GM18520 (cell line): ENCODE data around the gene GDAP2.

Source experiments
- ATAC-seq: cut with Tn5 transposase; IDR thresholded peaks from one replicate; pipeline ENCODE4 v1.9.1; 2021; ENCODE audit not compliant: unreplicated experiment

Gene GDAP2

DNA sequence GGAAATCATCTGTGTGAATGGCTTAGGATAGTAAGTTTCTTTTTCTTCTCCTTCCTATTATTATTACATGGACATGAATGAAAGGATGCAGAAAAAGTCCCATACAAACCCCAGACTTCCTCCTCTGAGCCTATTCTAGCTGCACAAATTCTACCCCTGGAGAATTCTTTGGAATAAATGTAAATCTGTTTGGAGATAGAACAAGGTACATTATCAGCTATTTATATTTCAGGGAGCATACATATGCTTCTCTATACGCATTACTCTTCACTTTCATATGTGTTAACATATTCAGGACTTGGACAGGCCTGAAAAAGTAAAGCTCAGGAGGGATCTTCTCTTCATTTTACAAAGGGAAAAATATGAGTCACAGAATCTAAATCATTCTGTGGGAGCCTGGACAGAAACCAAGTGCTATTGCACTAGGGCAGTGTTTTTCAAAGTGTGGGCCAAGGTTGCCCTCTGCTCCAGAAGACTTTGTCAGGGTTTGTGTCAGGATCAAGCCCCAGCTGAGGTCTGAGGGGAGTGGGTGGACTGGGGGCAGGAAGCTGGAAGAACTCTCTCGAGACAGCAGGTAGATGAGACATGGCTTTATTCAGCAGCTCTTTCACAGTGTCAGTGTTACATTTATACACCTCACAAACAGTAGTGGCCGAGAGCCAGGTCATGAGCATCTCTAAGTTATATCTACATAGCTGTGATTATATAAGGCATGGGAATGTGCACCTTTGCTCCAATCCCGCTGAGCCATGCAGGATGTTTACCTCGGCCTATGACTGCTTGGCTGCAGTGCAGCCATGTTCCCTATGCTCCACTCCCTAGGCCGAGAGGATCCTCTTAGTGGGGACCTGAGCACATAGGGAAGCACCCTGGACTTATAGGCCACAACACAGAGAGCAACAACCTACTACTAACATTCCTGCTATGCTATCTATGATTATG, 114.3 kb downstream of the GDAP2 start:
- ATAC-seq, result no peak
